ENCODE measurements around the gene DIAPH1.

Gene DIAPH1

GRCh38 chr5:141477815-141478214 lies 141.0 kb downstream of the DIAPH1 start:
- TF ChIP-seq ZFX (IDR thresholded peaks at IDR 0.05): no peak
- no peak for TF ChIP-seq CTCF (conservative IDR thresholded peaks at IDR 0.05)
- no peak overlapping the region for H3K27ac ChIP-seq

- no peak overlapping the region for H3K27ac ChIP-seq
- TF ChIP-seq CTCF (conservative IDR thresholded peaks at IDR 0.05) (no peak), ZFX (IDR thresholded peaks at IDR 0.05) (no peak)
These were observed 141.7 kb downstream of the DIAPH1 start for GRCh38 chr5:141477044-141477575.

- H3K27ac ChIP-seq: no peak overlapping the region
- TF ChIP-seq CTCF (conservative IDR thresholded peaks at IDR 0.05): no peak
- no peak for TF ChIP-seq ZFX (IDR thresholded peaks at IDR 0.05)
These were observed 142.5 kb downstream of the DIAPH1 start for GRCh38 chr5:141476132-141476911.

- TF ChIP-seq CTCF (conservative IDR thresholded peaks at IDR 0.05): peak; percentile 28
- TF ChIP-seq ZFX (IDR thresholded peaks at IDR 0.05): no peak
- H3K27ac ChIP-seq: no peak within 1 kb of the TSS
These were observed 143.1 kb downstream of the DIAPH1 start, which contains the start of gene PCDHGC3 for GRCh38 chr5:141475625-141476131. TSS of gene PCDHGC3 (plus strand) at chr5:141475966. CDS start at chr5:141476117, 151 bp downstream.

GRCh38 chr5:141465351-141465750 lies 153.4 kb downstream of the DIAPH1 start:
- no peak overlapping the region for H3K27ac ChIP-seq
- TF ChIP-seq CTCF (conservative IDR thresholded peaks at IDR 0.05): no peak
- no peak for TF ChIP-seq ZFX (IDR thresholded peaks at IDR 0.05)

Measured in C4-2B (cell line).